Articular chondrocyte of knee joint (primary cell): ENCODE results near the gene PAQR3. TPM values are rescaled to one million over a fixed set of nuclear protein-coding genes. Genes with fewer than 3 reads are reported as not detected.

Experiments used
- small RNA-seq: library from RNA; depleted of rRNA; stranded (forward); fragments of <200 nt; gene quantifications from one replicate; pipeline ENCODE3, GENCODE V24; 2012
- total RNA-seq: library from RNA; depleted of rRNA; stranded (reverse); fragments of >200 nt; gene quantifications from 2 replicates; pipeline ENCODE4 v1.2.3, GENCODE V29; 2012

Gene PAQR3
- total RNA-seq: 15.9 and 18.6 TPM in 2 replicates

GRCh38 chr4:78938868-78939666 lies at the start of gene PAQR3:
TSS of gene PAQR3 (minus strand) at chr4:78939438. CDS start at chr4:78939224, 214 bp downstream.

Small RNA genes within 50 kb of the gene (small RNA-seq; reads per million reads assigned to genes)
- gene RN7SL127P: not detected

Other genes with a start within 250 kb of the PAQR3 start
- gene BMP2K, start 163.1 kb downstream of the PAQR3 start, total RNA-seq: 53.2 and 74.7 TPM in 2 replicates